Measurements from ENCODE around the gene SETD3.

SETD3 gene

DNA sequence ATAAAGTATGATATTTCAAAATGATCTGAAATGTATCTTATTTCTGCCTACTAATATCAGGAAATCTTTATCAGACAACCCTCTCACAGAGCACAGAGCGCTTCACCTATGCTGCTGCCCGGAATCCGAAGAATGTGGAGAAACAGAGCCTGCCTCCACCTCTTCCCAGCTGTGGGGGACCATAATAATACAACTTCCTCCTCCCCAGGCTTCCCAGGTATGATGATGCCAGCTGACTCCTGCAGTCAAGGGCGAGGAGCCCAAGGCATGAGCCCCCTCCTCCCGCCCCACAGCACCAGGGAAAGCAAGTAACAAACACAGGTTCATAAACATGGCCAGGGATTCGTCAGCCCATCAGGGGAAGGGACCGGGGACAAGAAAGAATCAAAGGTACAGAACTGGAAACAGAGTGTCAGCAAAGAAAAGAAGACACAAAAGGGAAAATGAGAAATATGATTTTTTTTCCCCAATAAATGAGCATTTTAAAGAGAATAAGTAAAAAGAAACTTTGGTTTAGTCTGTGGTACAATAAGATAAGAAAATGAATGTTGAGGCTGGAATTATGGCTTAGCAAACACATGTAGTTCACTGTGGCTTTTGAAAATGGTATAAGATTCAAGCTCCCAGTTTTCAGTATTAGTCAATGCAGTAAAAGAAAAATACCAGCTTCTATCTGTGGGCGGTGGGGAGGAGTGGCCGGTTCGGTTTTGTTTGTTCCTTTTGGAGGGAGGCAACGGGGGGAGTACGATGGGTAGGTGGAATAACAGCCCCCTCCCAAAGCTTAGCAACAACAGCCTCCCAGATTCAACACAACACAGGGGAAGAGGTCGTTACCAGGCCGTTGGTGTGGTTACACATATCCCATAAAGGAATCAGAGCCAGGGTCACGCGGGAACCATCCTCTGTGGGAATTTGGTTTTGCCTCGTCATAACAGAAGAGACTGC lies 68.3 kb downstream of the SETD3 start:
- TF ChIP-seq, protein P1, sequence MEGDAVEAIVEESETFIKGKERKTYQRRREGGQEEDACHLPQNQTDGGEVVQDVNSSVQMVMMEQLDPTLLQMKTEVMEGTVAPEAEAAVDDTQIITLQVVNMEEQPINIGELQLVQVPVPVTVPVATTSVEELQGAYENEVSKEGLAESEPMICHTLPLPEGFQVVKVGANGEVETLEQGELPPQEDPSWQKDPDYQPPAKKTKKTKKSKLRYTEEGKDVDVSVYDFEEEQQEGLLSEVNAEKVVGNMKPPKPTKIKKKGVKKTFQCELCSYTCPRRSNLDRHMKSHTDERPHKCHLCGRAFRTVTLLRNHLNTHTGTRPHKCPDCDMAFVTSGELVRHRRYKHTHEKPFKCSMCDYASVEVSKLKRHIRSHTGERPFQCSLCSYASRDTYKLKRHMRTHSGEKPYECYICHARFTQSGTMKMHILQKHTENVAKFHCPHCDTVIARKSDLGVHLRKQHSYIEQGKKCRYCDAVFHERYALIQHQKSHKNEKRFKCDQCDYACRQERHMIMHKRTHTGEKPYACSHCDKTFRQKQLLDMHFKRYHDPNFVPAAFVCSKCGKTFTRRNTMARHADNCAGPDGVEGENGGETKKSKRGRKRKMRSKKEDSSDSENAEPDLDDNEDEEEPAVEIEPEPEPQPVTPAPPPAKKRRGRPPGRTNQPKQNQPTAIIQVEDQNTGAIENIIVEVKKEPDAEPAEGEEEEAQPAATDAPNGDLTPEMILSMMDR (IDR thresholded peaks at IDR 0.05; ENCODE audit: borderline replicate concordance, control extremely low read depth, extremely low read depth, insufficient read depth, missing control alignments), result no peak
- in situ Hi-C loops (cut with MboI; ENCODE audit: low sequenced_read_pairs, unreplicated experiment), result no loop called here
- no peak for DNase-seq (ENCODE audit: low spot score)

DNA sequence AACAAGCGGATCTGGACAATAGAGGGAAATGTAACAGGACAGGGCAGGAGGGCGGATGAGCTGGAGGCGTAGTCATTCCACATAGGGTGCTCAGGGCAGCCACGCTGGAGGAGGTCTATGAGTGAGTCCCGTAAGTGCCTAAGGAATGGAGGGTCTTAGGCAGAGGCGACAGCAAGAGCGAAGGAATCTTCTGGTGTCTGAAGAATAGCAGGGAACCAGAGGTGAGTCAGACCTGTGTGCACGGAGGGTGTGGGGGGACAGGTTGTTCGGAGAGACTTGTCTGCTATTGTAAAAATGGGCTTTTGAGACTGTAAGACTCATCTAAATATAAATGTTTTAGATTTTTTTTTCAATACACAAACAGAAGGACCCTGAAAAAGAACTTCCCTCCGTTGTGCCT lies 70.6 kb downstream of the SETD3 start:
- no peak for DNase-seq (ENCODE audit: low spot score)
- in situ Hi-C loops (cut with MboI; ENCODE audit: low sequenced_read_pairs, unreplicated experiment), result no loop called here
- TF ChIP-seq, protein P1 (IDR thresholded peaks at IDR 0.05; ENCODE audit: borderline replicate concordance, control extremely low read depth, extremely low read depth, insufficient read depth, missing control alignments), result no peak

DNA sequence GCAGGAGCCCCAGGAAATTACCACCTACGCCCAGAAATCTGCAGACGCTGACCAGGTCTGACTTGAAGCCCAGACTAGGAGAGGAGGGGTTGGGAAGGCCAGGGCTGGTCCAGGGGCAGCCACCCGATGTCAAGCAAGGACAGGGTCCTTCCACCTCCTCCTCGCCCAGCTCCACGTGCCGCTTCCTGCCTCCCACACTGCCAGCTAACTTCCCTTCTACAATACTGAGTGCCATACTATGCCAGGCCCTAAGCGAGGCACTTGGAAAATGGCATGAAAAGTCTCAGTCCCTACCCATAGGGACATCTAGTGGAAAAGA lies 71.7 kb downstream of the SETD3 start:
- no peak for DNase-seq (ENCODE audit: low spot score)
- in situ Hi-C loops (cut with MboI; ENCODE audit: low sequenced_read_pairs, unreplicated experiment), result no loop called here
- TF ChIP-seq, protein P1 (IDR thresholded peaks at IDR 0.05; ENCODE audit: borderline replicate concordance, control extremely low read depth, extremely low read depth, insufficient read depth, missing control alignments), result no peak

DNA sequence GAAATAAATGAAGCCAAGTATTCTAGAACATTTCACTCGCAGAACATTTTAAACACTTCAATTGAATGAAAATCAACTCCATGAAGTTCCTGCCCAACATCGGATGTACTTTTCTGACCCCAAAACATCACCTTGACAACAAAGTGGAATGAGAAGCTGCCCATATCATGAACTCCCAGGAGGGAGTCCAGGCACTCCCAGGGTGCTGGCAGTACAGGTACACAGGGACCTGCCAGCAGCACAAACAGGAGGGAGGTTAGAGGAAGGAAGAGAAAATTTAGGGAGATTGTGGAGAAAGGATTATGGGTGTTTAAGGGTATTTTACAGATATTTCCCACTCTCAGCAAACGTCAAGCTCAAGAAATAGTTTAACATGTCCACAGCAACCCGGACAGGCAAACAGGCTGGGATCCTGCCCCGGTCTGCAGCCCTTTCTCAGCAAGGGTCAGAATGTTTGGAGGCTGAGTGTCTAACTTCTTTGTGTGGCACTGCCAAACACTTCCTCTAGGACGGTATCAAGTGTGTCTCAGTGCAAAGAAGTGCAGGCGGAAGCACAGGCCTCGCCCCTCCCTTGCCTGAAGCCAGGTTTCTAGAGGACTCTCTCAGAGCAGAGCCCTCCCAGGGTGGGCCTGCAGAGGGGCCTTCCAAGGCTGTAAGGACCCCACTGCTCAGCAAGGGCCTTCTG lies 72.2 kb downstream of the SETD3 start:
- TF ChIP-seq, protein P1 (IDR thresholded peaks at IDR 0.05; ENCODE audit: borderline replicate concordance, control extremely low read depth, extremely low read depth, insufficient read depth, missing control alignments), result no peak
- in situ Hi-C loops (cut with MboI; ENCODE audit: low sequenced_read_pairs, unreplicated experiment), result no loop called here
- DNase-seq (ENCODE audit: low spot score), result no peak

DNA sequence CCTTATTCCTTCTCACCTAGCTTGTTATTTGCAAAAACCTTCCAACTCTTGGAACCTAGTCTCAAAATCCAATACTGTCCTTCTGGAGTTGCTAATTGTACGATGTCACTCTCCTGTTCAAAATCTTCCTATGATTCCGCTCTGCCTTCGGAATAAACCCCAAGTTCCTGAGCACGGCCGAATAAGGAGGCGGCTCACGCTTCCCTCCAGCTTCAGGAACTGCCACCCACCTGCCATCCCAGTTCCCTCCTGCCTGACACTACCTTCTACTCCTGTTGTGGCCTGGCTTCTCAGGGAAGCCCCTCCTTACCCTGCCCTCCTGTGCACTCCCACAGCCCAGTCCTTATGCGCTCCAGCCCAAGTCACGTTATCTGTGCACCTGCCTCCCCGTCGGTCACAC lies 73.2 kb downstream of the SETD3 start:
- in situ Hi-C loops (cut with MboI; ENCODE audit: low sequenced_read_pairs, unreplicated experiment), result no loop called here
- DNase-seq (ENCODE audit: low spot score), result no peak
- TF ChIP-seq, protein P1 (IDR thresholded peaks at IDR 0.05; ENCODE audit: borderline replicate concordance, control extremely low read depth, extremely low read depth, insufficient read depth, missing control alignments), result no peak

DNA sequence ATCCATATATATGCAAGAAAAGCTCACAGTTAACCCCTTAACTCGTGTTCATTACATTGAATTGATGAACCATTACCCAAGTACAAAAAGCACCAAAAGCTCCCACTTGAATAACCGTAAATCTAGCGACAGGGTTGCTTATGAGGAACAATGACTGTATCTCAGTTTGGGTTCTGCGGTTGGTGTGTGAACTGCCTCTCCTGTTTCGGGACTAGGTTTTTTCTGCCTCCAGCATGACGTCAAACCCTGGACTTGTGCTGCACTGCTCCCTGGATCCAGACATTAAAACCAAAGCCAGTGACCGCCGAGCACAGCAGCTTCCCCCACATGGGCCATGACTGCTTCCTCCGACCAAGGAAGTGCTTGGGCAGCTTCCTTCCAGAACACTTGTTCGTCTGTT lies 77.7 kb downstream of the SETD3 start:
- TF ChIP-seq, protein P1 (IDR thresholded peaks at IDR 0.05; ENCODE audit: borderline replicate concordance, control extremely low read depth, extremely low read depth, insufficient read depth, missing control alignments), result no peak
- no peak for DNase-seq (ENCODE audit: low spot score)
- in situ Hi-C loops (cut with MboI; ENCODE audit: low sequenced_read_pairs, unreplicated experiment), result no loop called here

Data from GM13976 (cell line).